Measurements from ENCODE around the gene GAB2.

GAB2 gene

GRCh38 chr11:78428266-78428636 is 10.6 kb upstream of the GAB2 start:
- no peak for DNase-seq (ENCODE audit: low read depth)

- DNase-seq (ENCODE audit: low read depth) = no peak
Measured at GRCh38 chr11:78427615-78428265, 10.1 kb upstream of the GAB2 start.

GRCh38 chr11:78426845-78427244 is 9.2 kb upstream of the GAB2 start:
- no peak for DNase-seq (ENCODE audit: low read depth)

- no peak for DNase-seq (ENCODE audit: low read depth)
Measured at GRCh38 chr11:78425399-78426070, 7.9 kb upstream of the GAB2 start.

GRCh38 chr11:78424334-78425270 is 7.0 kb upstream of the GAB2 start:
- DNase-seq (ENCODE audit: low read depth) = no peak

- DNase-seq (ENCODE audit: low read depth) = no peak
Measured at GRCh38 chr11:78423241-78423640, 5.6 kb upstream of the GAB2 start.

GRCh38 chr11:78420796-78421209 is 3.2 kb upstream of the GAB2 start:
- DNase-seq (ENCODE audit: low read depth) = peak; percentile 9

GRCh38 chr11:78420255-78420764 is 2.7 kb upstream of the GAB2 start:
- peak; percentile 50 for DNase-seq (ENCODE audit: low read depth)

- DNase-seq (ENCODE audit: low read depth) = peak; percentile 84
Measured at GRCh38 chr11:78419327-78419726, 1.7 kb upstream of the GAB2 start.

- DNase-seq (ENCODE audit: low read depth) = no peak
Measured at GRCh38 chr11:78418584-78419211, 1.1 kb upstream of the GAB2 start.

GRCh38 chr11:78417888-78418583 is 416 bp upstream of the GAB2 start:
- peak; percentile 53 for DNase-seq (ENCODE audit: low read depth)

- DNase-seq (ENCODE audit: low read depth) = peak; percentile 64
Measured at GRCh38 chr11:78416285-78417174, 1.1 kb downstream of the GAB2 start.

GRCh38 chr11:78415338-78415737 is 2.3 kb downstream of the GAB2 start:
- DNase-seq (ENCODE audit: low read depth) = no peak

- no peak for DNase-seq (ENCODE audit: low read depth)
Measured at GRCh38 chr11:78414321-78415051, 3.1 kb downstream of the GAB2 start.

GRCh38 chr11:78408619-78409018 is 9.0 kb downstream of the GAB2 start:
- no peak for DNase-seq (ENCODE audit: low read depth)

GRCh38 chr11:78406568-78407196 is 10.9 kb downstream of the GAB2 start:
- DNase-seq (ENCODE audit: low read depth) = no peak

GRCh38 chr11:78405805-78406204 is 11.8 kb downstream of the GAB2 start:
- DNase-seq (ENCODE audit: low read depth) = no peak

GRCh38 chr11:78403781-78404180 is 13.8 kb downstream of the GAB2 start:
- DNase-seq (ENCODE audit: low read depth) = no peak

- no peak for DNase-seq (ENCODE audit: low read depth)
Measured at GRCh38 chr11:78402847-78403246, 14.8 kb downstream of the GAB2 start.

All from GM04504 (cell line).